Measurements from ENCODE around the gene LRRC56. TPM values are rescaled to one million over a fixed set of nuclear protein-coding genes. Genes with fewer than 3 reads are reported as not detected.

LRRC56 gene
- polyA plus RNA-seq, 1 experiment = 1.5 TPM

DNA sequence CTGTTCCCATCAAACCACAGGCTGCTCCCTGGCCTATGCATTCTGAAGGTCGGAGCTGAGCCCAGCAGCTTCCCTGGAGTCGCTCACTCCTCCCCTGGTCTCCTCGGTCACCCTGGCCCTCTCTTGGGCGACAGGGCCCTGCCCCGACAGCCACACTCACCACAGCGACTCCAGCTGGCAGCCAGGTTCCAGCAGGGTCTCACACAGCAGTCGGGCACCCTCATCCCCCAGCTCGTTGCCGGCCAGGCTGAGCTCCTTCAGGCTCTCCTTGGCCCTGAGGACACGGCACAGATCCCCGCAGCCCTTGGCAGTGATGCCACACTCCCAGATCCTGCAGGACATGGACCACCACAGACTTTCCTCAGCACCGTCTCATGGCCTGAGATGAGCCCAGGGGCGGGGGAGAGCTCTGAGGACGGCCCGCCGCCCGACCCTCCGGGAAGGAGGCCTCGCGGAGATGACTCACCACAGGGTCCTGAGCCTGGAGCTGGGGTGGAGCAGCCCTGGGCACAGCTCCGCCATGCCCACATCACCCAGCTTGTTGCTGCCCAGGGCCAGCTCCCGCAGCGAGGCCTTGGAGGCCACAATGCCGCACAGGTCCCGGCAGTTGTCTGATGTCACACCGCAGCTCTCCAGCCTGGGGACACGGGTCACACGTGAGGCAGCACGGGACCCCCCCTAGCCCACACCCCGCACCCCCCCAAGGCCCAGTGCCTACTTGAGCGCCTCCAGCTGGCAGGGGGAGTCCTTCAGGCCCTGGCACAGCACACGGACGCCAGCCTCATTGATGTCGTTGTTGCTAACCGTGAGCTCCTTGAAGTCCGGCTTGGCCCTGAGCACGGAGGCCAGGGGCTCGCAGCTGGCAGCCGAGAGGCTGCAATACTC, 38.8 kb upstream of the LRRC56 start:
- ChIA-PET POLR2A (no interaction called here), CTCF (interaction anchor here (0.8 to 1.0 kb wide), 2 partner anchors 20 to 59 kb away, joined by 3 to 5 read pairs; no protein-coding TSS in a partner anchor)
- no peak for DNase-seq (ENCODE audit: low read depth)
- peaks cover 67% of the 10 kb centered on the region for H3K36me3 ChIP-seq (ENCODE audit: control insufficient read depth, insufficient read depth, low read length)
- no peak overlapping the region for H3K4me3 ChIP-seq (ENCODE audit: low read depth, low read length)
- TF ChIP-seq, protein P1, sequence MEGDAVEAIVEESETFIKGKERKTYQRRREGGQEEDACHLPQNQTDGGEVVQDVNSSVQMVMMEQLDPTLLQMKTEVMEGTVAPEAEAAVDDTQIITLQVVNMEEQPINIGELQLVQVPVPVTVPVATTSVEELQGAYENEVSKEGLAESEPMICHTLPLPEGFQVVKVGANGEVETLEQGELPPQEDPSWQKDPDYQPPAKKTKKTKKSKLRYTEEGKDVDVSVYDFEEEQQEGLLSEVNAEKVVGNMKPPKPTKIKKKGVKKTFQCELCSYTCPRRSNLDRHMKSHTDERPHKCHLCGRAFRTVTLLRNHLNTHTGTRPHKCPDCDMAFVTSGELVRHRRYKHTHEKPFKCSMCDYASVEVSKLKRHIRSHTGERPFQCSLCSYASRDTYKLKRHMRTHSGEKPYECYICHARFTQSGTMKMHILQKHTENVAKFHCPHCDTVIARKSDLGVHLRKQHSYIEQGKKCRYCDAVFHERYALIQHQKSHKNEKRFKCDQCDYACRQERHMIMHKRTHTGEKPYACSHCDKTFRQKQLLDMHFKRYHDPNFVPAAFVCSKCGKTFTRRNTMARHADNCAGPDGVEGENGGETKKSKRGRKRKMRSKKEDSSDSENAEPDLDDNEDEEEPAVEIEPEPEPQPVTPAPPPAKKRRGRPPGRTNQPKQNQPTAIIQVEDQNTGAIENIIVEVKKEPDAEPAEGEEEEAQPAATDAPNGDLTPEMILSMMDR (IDR thresholded peaks at IDR 0.05; ENCODE audit: insufficient read depth, low read depth, low read length) = no peak
- H3K27me3 ChIP-seq (ENCODE audit: control insufficient read depth, insufficient read depth, low read length) = no peaks in the 10 kb centered on the region

DNA sequence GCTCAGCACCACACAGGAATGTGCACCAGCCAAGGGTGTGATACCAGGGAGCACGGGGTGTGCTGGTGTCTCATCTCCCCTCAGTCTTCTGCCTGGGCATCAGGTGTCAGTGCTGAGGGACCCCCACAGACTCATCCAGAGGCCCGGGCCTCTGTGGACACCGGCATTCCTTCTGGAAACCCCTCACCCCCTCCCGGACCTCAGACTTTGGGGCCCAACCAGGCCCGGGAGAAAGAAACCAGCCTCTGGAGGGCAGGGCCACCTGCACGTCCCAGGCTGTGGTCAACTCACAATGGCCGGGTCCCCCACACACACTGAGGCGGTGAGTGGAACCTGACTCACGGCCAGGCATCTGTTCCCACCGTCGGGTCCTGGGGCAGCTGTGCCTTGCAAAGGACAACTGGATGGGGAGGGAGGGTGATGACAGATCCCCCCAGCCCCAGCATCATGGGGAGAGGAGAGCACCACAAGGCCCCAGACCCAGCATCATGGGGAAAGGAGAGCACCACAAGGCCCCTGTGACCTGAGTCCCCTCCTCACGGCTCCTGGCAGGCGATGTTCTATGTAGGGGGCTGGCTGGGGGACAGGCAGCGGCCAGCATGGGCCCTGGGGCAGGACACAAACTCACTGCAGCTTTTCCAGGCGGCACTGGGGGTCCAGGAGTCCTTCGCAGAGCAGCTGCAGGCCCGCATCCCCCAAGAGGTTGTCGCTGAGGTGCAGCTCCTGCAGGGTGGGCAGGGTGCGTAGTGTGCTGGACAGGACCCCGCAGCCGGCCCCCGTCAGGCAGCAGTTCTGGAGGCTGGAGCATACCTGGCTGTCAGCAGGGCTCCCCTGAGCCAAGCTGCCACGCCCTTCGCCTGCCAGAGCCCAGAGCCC, 37.9 kb upstream of the LRRC56 start:
- DNase-seq (ENCODE audit: low read depth) = no peak
- CTCF ChIA-PET = no interaction called here
- POLR2A ChIA-PET = no interaction called here

GRCh38 chr11:501001-501682, 36.2 kb upstream of the LRRC56 start:
- peaks cover 52% of the 10 kb centered on the region for H3K36me3 ChIP-seq (ENCODE audit: control insufficient read depth, insufficient read depth, low read length)
- ChIA-PET CTCF (interaction anchor here (0.6 kb wide), 1 partner anchor 17 kb away, joined by 3 read pairs; no protein-coding TSS in a partner anchor), POLR2A (no interaction called here)
- TF ChIP-seq, protein P1 (IDR thresholded peaks at IDR 0.05; ENCODE audit: insufficient read depth, low read depth, low read length) = no peak
- H3K27me3 ChIP-seq (ENCODE audit: control insufficient read depth, insufficient read depth, low read length) = no peaks in the 10 kb centered on the region
- DNase-seq (ENCODE audit: low read depth) = no peak
- H3K4me3 ChIP-seq (ENCODE audit: low read depth, low read length) = no peak overlapping the region

More for the DNA sequence above, 37.9 kb upstream of the LRRC56 start:
- Histone ChIP-seq H3K27me3 (ENCODE audit: control insufficient read depth, insufficient read depth, low read length) (no peaks in the 10 kb centered on the region), H3K4me3 (ENCODE audit: low read depth, low read length) (no peak overlapping the region), H3K36me3 (ENCODE audit: control insufficient read depth, insufficient read depth, low read length) (peaks cover 61% of the 10 kb centered on the region)
- TF ChIP-seq, protein P1 (IDR thresholded peaks at IDR 0.05; ENCODE audit: insufficient read depth, low read depth, low read length) = no peak

DNA sequence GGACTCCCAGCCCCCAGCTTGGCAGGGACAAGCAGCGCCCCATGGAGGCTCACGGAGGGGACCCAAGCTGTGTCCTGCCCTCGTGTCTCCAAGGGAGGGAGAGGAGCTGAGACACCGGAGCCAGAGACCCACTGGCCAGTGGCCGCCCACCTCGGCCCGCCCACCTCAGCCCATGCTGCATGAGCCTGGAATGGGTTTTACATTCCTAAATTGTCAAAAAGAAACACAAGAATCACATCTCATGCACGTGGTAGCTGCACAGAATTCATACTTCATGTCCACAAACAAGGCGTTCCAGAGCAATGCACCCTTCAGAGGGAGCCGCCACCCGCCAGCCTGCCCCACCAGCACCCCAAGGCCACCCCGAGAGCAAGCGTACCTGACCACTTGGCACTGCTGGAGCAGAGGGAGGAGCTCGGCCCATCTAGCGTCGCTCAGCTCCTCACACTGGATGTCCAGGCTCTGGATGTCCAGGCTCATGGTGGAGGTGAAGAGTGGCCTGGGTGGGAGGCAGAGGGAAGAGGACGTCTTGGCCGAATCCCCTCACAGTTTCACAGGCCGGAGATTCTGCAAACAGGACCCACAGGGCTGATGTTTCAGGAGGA, 35.5 kb upstream of the LRRC56 start:
- DNase-seq (ENCODE audit: low read depth) = no peak
- H3K36me3 ChIP-seq (ENCODE audit: control insufficient read depth, insufficient read depth, low read length) = peaks cover 49% of the 10 kb centered on the region
- no peaks in the 10 kb centered on the region for H3K27me3 ChIP-seq (ENCODE audit: control insufficient read depth, insufficient read depth, low read length)
- POLR2A ChIA-PET = no interaction called here
- CTCF ChIA-PET = interaction anchor here (0.6 kb wide), 2 partner anchors 16 to 54 kb away, joined by 3 to 4 read pairs; no protein-coding TSS in a partner anchor
- H3K4me3 ChIP-seq (ENCODE audit: low read depth, low read length) = no peak overlapping the region
- TF ChIP-seq, protein P1 (IDR thresholded peaks at IDR 0.05; ENCODE audit: insufficient read depth, low read depth, low read length) = no peak

All from BJ (cell line).